ENCODE data around the gene PARD6G. TPM values are rescaled to one million over a fixed set of nuclear protein-coding genes. Genes with fewer than 3 reads are reported as not detected.
A peak's percentile ranks its signal among the peaks of the same experiment; 100 is the strongest.
"Not testable (repeated sequence)": the region's sequence is repeated elsewhere in the genome, so short reads cannot be mapped to it uniquely, and the experiment has no call there.

The PARD6G gene
- 8.4 TPM for polyA plus RNA-seq (2012; ENCODE audit: insufficient read depth, insufficient read length)

DNA sequence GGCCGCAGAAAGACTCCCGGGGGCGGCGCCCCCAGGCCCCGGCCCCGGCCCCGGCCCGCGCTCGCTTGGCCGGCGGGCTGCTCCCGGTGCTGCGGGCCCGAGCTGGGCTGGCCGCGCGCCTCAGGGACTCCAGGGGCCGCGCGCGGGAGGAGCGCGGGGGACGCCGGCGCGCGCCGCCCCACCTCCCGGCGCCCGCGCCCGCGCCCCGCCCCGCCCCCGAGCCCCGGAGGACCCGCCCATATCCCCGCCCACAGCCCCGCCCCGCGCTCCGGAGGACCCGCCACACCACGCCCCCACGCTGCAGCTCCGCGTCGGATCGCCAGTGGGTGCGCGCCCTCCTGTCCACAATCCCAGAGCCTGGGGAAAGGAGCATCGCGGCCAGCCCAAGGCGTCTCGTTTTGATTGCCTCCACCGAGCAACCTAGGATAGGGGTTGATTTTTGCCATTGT is at the start of gene PARD6G:
Gene PARD6G, minus strand, starts transcription at position 122 of the 449 bp plus-strand sequence. CDS start 166 bp downstream, outside the sequence.
- H3K4me3 ChIP-seq (ENCODE audit: low read length), result peak within 1 kb of the TSS; percentile 52
- no peak for DNase-seq (ENCODE audit: low read depth, low spot score)

DNA sequence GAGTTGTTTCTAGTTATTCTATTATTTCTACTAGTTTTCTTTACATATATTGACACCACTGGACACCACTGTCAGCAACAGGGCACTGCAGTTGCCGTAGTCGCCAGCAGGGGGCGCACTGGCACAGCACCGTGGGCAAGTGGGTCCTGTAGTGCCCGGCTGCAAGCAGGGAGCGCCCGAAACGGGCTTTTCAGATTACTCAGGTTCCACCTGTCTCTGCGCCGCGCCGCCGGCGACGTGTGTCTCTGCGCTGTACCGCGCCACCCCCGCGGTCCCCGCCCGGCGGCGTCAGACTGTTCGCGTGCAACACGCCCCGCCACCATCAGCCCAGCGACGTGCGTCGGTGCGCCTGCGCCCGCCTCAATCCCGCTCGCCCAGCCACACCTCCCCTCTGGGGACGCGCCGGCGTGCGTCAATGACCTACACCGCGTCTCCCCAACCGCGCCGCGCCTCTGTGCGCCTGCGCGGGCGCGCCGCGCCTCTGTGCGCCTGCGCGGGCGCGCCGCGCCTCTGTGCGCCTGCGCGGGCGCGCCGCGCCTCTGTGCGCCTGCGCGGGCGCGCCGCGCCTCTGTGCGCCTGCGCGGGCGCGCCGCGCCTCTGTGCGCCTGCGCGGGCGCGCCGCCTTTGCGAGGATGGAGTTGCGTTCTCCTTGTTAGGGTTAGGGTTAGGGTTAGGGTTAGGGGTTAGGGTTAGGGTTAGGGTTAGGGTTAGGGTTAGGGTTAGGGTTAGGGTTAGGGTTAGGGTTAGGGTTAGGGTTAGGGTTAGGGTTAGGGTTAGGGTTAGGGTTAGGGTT is 15.1 kb upstream of the PARD6G start:
- H3K4me3 ChIP-seq (ENCODE audit: low read length); DNase-seq (ENCODE audit: low read depth, low spot score): not testable (repeated sequence)

DNA sequence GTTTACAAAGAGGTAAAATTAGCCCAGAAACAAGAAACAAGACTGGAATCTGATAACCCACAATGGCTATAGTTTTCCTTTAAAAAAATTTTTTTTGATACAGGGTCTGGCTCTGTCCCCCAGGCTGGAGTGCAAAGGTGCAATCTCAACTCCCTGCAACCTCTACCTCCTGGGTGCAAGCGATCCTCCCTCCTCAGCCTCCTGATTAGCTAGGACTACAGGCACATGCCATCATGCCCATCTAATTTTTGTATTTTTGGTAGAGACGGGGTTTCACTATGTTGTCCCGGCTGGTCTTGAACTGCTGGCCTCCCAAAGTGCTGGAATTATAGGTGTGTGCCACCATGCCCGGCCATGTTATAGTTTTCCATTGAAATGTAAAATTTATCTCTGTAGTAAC is 12.3 kb upstream of the PARD6G start:
- no peak overlapping the region for H3K4me3 ChIP-seq (ENCODE audit: low read length)
- DNase-seq (ENCODE audit: low read depth, low spot score), result no peak

GRCh38 chr18:80258640-80259039 is 11.3 kb upstream of the PARD6G start:
- H3K4me3 ChIP-seq (ENCODE audit: low read length), result no peak overlapping the region
- DNase-seq (ENCODE audit: low read depth, low spot score), result no peak

DNA sequence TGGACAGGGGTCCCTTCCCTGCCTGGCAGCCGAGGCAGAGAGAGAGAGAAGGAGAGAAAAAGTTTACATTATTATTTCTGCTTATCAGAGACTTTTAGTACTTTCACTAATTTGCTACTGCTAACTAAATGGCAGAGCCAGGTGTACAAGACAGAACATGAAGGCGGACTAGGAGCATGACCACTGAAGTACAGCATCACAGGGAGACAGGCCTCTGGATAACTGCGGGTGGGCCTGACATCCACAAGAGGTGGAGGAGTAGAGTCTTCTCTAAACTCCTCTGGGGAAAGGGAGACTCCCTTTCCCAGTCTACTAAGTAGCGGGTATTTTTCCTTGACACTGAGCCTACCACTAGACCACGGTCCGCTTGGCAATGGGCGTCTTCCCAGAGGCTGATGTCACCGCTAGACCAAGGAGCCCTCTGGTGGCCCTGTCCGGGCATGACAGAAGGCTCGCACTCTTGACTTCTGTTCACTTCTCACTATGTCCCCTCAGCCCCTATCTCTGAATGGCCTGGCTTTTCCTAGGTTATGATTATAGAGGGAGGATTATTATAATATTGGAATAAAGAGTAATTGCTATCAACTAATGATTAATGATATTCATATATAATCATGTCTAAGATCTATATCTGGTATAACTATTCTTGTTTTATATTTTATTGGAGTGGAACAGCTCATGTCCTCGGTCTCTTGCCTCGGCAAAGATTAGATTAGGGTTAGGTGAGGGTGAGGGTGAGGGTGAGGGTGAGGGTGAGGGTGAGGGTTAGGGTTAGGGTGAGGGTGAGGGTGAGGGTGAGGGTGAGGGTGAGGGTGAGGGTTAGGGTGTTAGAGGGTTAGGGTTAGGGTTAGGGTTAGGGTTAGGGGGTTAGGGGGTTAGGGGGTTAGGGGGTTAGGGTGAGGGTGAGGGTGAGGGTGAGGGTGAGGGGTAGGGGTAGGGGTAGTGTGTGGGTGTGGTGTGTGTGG is 10.5 kb upstream of the PARD6G start:
- not testable (repeated sequence) for DNase-seq (ENCODE audit: low read depth, low spot score); H3K4me3 ChIP-seq (ENCODE audit: low read length)

GRCh38 chr18:80254971-80255500 is 7.7 kb upstream of the PARD6G start:
- H3K4me3 ChIP-seq (ENCODE audit: low read length), result no peak overlapping the region
- DNase-seq (ENCODE audit: low read depth, low spot score), result no peak

GRCh38 chr18:80253871-80254492 is 6.7 kb upstream of the PARD6G start:
- no peak overlapping the region for H3K4me3 ChIP-seq (ENCODE audit: low read length)
- DNase-seq (ENCODE audit: low read depth, low spot score), result no peak

- no peak overlapping the region for H3K4me3 ChIP-seq (ENCODE audit: low read length)
- DNase-seq (ENCODE audit: low read depth, low spot score), result no peak
Measured at GRCh38 chr18:80253236-80253635, 5.9 kb upstream of the PARD6G start.

DNA sequence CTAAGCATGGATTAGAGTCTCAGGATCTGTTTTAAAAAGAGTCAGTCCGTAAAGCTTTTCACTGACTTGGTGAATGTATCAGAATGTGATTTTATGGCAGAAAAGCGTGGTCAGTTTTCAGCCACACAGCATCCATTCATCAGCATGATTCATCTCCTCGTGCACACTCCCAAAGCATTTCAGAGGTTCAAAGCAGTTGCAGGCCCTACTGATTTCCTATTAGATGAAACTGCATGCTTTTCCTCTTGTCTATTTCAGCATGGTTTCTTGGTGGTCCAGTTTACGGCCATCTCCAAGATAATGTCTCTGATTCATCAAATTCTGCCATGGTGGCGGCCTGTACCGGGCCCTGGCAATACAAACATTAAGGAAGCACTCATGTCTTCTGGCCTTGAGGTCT is 4.8 kb upstream of the PARD6G start:
- H3K4me3 ChIP-seq (ENCODE audit: low read length), result no peak overlapping the region
- DNase-seq (ENCODE audit: low read depth, low spot score), result no peak

DNA sequence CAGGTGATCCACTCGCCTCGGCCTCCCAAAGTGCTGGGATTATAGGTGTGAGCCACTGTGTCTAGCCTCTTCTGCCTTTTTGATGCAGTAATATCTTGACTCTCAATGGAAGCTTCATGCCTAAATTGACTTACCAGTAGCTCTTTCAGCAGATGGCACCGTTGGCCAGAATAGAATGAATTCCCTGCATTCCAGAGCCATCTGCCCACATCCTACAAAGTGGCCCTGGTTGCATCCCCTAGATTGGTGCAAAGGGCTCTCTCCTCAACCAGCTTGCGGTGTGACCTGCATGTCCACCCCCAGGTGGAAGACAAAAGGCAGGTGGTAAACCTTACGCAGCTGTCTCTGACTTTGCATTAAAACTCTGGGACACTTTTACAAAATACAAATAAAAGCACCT is 4.4 kb upstream of the PARD6G start:
- H3K4me3 ChIP-seq (ENCODE audit: low read length), result no peak overlapping the region
- no peak for DNase-seq (ENCODE audit: low read depth, low spot score)

- H3K4me3 ChIP-seq (ENCODE audit: low read length), result no peak overlapping the region
- DNase-seq (ENCODE audit: low read depth, low spot score), result no peak
Measured at GRCh38 chr18:80250740-80251364, 3.5 kb upstream of the PARD6G start.

GRCh38 chr18:80249217-80250093 is 2.1 kb upstream of the PARD6G start:
- H3K4me3 ChIP-seq (ENCODE audit: low read length), result no peak overlapping the region
- DNase-seq (ENCODE audit: low read depth, low spot score), result no peak

DNA sequence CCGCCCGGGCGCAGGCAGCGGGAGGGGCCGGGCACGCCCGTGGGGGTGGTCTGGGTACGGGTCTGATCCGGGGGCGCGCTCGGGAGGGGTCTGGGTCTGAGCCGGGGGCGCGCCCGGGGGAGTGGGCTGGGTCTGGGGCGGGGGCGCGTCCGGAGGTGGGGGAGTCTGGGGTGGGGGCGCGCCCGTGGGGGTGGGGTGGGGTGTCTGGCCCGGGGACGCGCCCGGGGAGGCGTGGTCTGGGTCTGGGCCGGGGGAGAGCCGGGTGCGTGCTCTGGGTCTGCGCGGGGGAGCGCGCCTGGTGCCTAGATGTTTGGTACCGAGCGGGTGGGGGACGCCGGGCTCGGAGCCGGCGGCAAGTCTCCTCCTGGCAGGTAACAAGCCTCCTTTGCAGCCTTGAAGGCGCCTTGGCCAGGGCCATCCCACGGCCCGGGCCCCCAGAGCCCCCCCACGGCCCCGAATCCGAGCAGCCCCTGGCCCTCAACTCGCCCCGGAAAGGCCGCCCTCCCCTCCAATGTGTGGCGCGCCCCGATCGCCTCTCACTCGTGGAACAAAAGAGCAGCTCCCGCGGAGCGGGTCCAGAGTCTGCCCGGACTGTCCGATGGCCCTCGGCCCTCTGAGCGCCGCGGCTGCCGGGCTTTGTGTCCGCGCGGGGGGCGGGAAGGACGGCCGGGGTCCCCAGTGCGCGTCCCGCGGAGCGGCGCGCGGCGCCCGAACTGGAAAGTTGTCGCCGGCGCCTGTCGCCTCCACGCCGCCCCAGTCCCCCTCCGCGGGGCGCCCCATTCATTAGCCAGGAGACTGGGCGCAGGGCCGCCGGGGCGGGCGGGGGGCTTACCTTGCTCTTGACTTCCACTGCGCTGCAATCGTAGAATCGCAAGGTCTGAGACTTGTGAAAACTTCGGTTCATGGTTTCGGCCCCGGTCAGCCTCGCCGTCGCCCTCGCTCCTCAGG is 595 bp downstream of the PARD6G start:
- DNase-seq (ENCODE audit: low read depth, low spot score), result no peak
- peak overlapping the region; percentile 52 for H3K4me3 ChIP-seq (ENCODE audit: low read length)

GRCh38 chr18:80245781-80246444 is 1.4 kb downstream of the PARD6G start:
- H3K4me3 ChIP-seq (ENCODE audit: low read length), result no peak overlapping the region

GRCh38 chr18:80244956-80245730 is 2.2 kb downstream of the PARD6G start:
- no peak for DNase-seq (ENCODE audit: low read depth, low spot score)
- H3K4me3 ChIP-seq (ENCODE audit: low read length), result no peak overlapping the region

More at GRCh38 chr18:80245781-80246444, 1.4 kb downstream of the PARD6G start:
- DNase-seq (ENCODE audit: low read depth, low spot score), result no peak

DNA sequence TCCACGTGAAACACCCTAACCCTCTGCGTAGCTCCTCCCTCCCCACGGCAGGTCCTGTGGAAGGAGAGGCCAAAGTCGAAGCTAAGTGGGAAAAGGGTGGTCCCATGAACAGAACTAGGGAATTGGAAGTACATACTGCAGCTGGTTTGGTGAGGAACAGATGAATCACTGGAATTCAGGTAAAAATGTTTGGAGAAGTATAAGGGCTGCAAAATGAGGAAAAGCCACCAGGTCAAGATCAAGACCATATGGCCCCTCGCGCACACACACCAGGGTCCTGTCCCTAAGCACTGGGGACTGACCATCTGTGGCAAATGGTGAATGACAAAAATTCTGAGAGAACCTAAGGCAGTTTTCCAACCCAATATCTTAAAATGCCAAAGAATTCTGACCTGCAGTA is 3.1 kb downstream of the PARD6G start:
- H3K4me3 ChIP-seq (ENCODE audit: low read length), result no peak overlapping the region
- DNase-seq (ENCODE audit: low read depth, low spot score), result no peak

Data from Jurkat, Clone E6-1 (cell line).